Sigmoid colon (tissue), 3 donors: ENCODE data around the gene HAX1.

ENCODE experiments used
- POLR2A ChIP-seq, 2 donors: fragments of 450-650 bp; IDR thresholded peaks; one replicate each; pipeline ENCODE4 v1.6.1; 2016; ENCODE audit warnings: antibody characterized with exemption in 2 of 2, mild to moderate bottlenecking in 2 of 2, moderate library complexity in 2 of 2
- TF ChIP-seq, protein P1 (sequence below), 4 experiments: fragments of 450-650 bp in 3 of 4; fragments of 200-600 bp in 1 of 4; IDR thresholded peaks; one replicate each; pipeline ENCODE4 v1.5.1; 2016 to 2019; ENCODE audit warnings: antibody characterized with exemption in 4 of 4, mild to moderate bottlenecking in 3 of 4, moderate library complexity in 2 of 4

DNA sequence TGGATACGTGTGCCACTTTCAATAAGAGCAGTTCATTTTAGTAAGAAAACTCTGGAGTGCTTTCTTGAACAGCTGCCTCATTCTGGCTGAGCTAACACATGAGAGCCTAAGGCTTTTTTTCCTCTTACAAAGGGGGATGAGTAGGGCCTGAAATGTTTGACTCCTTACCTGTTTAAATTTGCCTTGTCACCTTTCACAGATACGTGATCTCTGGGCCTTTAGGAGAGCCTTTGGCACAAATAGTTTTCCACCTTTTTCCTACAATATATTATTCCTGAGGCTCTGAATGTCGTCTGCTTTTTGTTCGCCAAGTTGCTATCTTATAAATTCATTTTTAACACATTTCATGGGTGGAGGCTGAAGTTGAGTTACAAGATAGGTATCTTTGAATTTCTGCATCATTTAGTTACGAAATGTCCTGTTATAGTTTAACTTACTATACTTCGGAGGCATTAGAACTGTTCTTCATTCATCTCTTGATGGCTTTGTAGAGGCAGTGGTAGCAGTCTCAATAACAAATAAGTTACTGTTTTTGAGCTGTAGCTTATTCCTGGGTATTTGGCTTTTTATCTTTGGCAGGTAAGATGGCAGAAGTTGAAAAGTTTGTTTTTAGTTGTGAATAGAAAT, 34.4 kb upstream of the HAX1 start:
- no peak for TF ChIP-seq POLR2A (IDR thresholded peaks at IDR 0.05)
- TF ChIP-seq, protein P1, sequence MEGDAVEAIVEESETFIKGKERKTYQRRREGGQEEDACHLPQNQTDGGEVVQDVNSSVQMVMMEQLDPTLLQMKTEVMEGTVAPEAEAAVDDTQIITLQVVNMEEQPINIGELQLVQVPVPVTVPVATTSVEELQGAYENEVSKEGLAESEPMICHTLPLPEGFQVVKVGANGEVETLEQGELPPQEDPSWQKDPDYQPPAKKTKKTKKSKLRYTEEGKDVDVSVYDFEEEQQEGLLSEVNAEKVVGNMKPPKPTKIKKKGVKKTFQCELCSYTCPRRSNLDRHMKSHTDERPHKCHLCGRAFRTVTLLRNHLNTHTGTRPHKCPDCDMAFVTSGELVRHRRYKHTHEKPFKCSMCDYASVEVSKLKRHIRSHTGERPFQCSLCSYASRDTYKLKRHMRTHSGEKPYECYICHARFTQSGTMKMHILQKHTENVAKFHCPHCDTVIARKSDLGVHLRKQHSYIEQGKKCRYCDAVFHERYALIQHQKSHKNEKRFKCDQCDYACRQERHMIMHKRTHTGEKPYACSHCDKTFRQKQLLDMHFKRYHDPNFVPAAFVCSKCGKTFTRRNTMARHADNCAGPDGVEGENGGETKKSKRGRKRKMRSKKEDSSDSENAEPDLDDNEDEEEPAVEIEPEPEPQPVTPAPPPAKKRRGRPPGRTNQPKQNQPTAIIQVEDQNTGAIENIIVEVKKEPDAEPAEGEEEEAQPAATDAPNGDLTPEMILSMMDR (IDR thresholded peaks at IDR 0.05), result no peak
